ENCODE data around the gene PTAFR. TPM values are rescaled to one million over a fixed set of nuclear protein-coding genes. Genes with fewer than 3 reads are reported as not detected.

Gene PTAFR
- total and polyA plus RNA-seq, 7 experiments from 2014 or later = 0.31 to 21.2 (median 1.2) TPM

- Mint-ChIP-seq H3K4me1 (peaks cover 0 to 14% (median 3%) of the 10 kb centered on the region in 7 donors), H3K4me3 (no peak overlapping the region), H3K27me3 (peaks cover 5 to 64% (median 10%) of the 10 kb centered on the region in 5 donors), H3K36me3 (peaks cover 0 to 12% (median 4%) of the 10 kb centered on the region in 5 donors), H3K9me3 (peaks cover 0 to under 1% (median 0%) of the 10 kb centered on the region in 11 donors), H3K27ac (no peak overlapping the region)
- ATAC-seq (no peak), DNase-seq (no peak)
- H3K36me3 ChIP-seq (ENCODE audit: control insufficient read depth in 2 of 3, insufficient read depth in 3 of 3, low read length in 3 of 3) = no peaks in the 10 kb centered on the region
- POLR2A ChIA-PET = interaction anchor here (1.0 kb wide), 1 partner anchor 31 kb away, joined by 5 read pairs; no protein-coding TSS in a partner anchor
- H3K27me3 ChIP-seq (ENCODE audit: control insufficient read depth in 2 of 2, insufficient read depth in 2 of 2, low read length in 2 of 2) = no peaks in the 10 kb centered on the region
- CTCF ChIA-PET = no interaction called here
- H3K4me1 ChIP-seq (ENCODE audit: control insufficient read depth in 2 of 2, insufficient read depth in 2 of 2, low read length in 2 of 2) = no peaks in the 10 kb centered on the region
- no peak overlapping the region for H3K4me3 ChIP-seq (ENCODE audit: low read length)
- no peak overlapping the region for H3K27ac ChIP-seq (ENCODE audit: low read depth, low read length)
- H3K9me3 ChIP-seq (ENCODE audit: control insufficient read depth in 2 of 3, low read length in 3 of 3) = no peaks in the 10 kb centered on the region
- intact Hi-C loops (cut with micrococcal nuclease) = no loop called here
These were observed 15.7 kb downstream of the PTAFR start for GRCh38 chr1:28160782-28161266.

- no peaks in the 10 kb centered on the region for H3K9me3 Mint-ChIP-seq
- no peak for DNase-seq
- Histone ChIP-seq H3K27me3 (ENCODE audit: control insufficient read depth in 2 of 2, insufficient read depth in 2 of 2, low read length in 2 of 2) (no peaks in the 10 kb centered on the region), H3K4me1 (ENCODE audit: control insufficient read depth in 2 of 2, insufficient read depth in 2 of 2, low read length in 2 of 2) (no peaks in the 10 kb centered on the region), H3K4me3 (ENCODE audit: low read length) (no peak overlapping the region), H3K9me3 (ENCODE audit: control insufficient read depth in 2 of 3, low read length in 3 of 3) (no peaks in the 10 kb centered on the region), H3K27ac (ENCODE audit: low read depth, low read length) (no peak overlapping the region), H3K36me3 (ENCODE audit: control insufficient read depth in 2 of 3, insufficient read depth in 3 of 3, low read length in 3 of 3) (no peaks in the 10 kb centered on the region)
- ChIA-PET CTCF (no interaction called here), POLR2A (interaction anchor here (1.0 kb wide), 1 partner anchor 30 kb away, joined by 5 read pairs; no protein-coding TSS in a partner anchor)
- peaks cover 5 to 67% (median 10%) of the 10 kb centered on the region in 5 donors for H3K27me3 Mint-ChIP-seq
- ATAC-seq = no peak
- H3K4me3 Mint-ChIP-seq = no peak overlapping the region
- H3K4me1 Mint-ChIP-seq = peaks cover 0 to 18% (median 3%) of the 10 kb centered on the region in 7 donors
- no peak overlapping the region for H3K27ac Mint-ChIP-seq
- intact Hi-C loops (cut with micrococcal nuclease) = no loop called here
- peaks cover 0 to 12% (median 4%) of the 10 kb centered on the region in 5 donors for H3K36me3 Mint-ChIP-seq
These were observed 16.8 kb downstream of the PTAFR start for GRCh38 chr1:28159680-28160079.

- peaks cover 0 to 18% (median 5%) of the 10 kb centered on the region in 7 donors for H3K4me1 Mint-ChIP-seq
- no peak overlapping the region for H3K27ac Mint-ChIP-seq
- Histone ChIP-seq H3K27ac (ENCODE audit: low read depth, low read length) (no peak overlapping the region), H3K4me3 (ENCODE audit: low read length) (no peak overlapping the region), H3K4me1 (ENCODE audit: control insufficient read depth in 2 of 2, insufficient read depth in 2 of 2, low read length in 2 of 2) (no peaks in the 10 kb centered on the region), H3K27me3 (ENCODE audit: control insufficient read depth in 2 of 2, insufficient read depth in 2 of 2, low read length in 2 of 2) (no peaks in the 10 kb centered on the region), H3K36me3 (ENCODE audit: control insufficient read depth in 2 of 3, insufficient read depth in 3 of 3, low read length in 3 of 3) (no peaks in the 10 kb centered on the region), H3K9me3 (ENCODE audit: control insufficient read depth in 2 of 3, low read length in 3 of 3) (no peaks in the 10 kb centered on the region)
- H3K27me3 Mint-ChIP-seq = peaks cover 5 to 65% (median 10%) of the 10 kb centered on the region in 5 donors
- peaks cover 0 to 12% (median 4%) of the 10 kb centered on the region in 5 donors for H3K36me3 Mint-ChIP-seq
- DNase-seq (no peak), ATAC-seq (no peak)
- CTCF ChIA-PET = no interaction called here
- H3K4me3 Mint-ChIP-seq = no peak overlapping the region
- intact Hi-C loops (cut with micrococcal nuclease) = no loop called here
- H3K9me3 Mint-ChIP-seq = no peaks in the 10 kb centered on the region
- POLR2A ChIA-PET = no interaction called here
These were observed 17.2 kb downstream of the PTAFR start for GRCh38 chr1:28159243-28159642.

- intact Hi-C loops (cut with micrococcal nuclease) = no loop called here
These were observed 18.6 kb downstream of the PTAFR start for GRCh38 chr1:28157894-28158293.

GRCh38 chr1:28156821-28157220, 19.7 kb downstream of the PTAFR start:
- Histone ChIP-seq H3K27ac (ENCODE audit: low read depth, low read length) (no peak overlapping the region), H3K27me3 (ENCODE audit: control insufficient read depth in 2 of 2, insufficient read depth in 2 of 2, low read length in 2 of 2) (no peaks in the 10 kb centered on the region), H3K9me3 (ENCODE audit: control insufficient read depth in 2 of 3, low read length in 3 of 3) (no peaks in the 10 kb centered on the region), H3K4me3 (ENCODE audit: low read length) (no peak overlapping the region), H3K36me3 (ENCODE audit: control insufficient read depth in 2 of 3, insufficient read depth in 3 of 3, low read length in 3 of 3) (no peaks in the 10 kb centered on the region), H3K4me1 (ENCODE audit: control insufficient read depth in 2 of 2, insufficient read depth in 2 of 2, low read length in 2 of 2) (no peaks in the 10 kb centered on the region)
- ATAC-seq (peak; percentile 40), DNase-seq (no peak)
- Mint-ChIP-seq H3K4me3 (no peak overlapping the region), H3K4me1 (peaks cover 0 to 17% (median 3%) of the 10 kb centered on the region in 7 donors), H3K27me3 (peaks cover 0 to 56% (median 3%) of the 10 kb centered on the region in 5 donors), H3K27ac (no peak overlapping the region), H3K9me3 (no peaks in the 10 kb centered on the region), H3K36me3 (peaks cover 0 to 12% (median 5%) of the 10 kb centered on the region in 5 donors)
- CTCF ChIA-PET = no interaction called here
- intact Hi-C loops (cut with micrococcal nuclease) = no loop called here
- POLR2A ChIA-PET = no interaction called here

More at GRCh38 chr1:28157894-28158293, 18.6 kb downstream of the PTAFR start:
- Histone ChIP-seq H3K36me3 (ENCODE audit: control insufficient read depth in 2 of 3, insufficient read depth in 3 of 3, low read length in 3 of 3) (no peaks in the 10 kb centered on the region), H3K27ac (ENCODE audit: low read depth, low read length) (no peak overlapping the region), H3K9me3 (ENCODE audit: control insufficient read depth in 2 of 3, low read length in 3 of 3) (no peaks in the 10 kb centered on the region), H3K27me3 (ENCODE audit: control insufficient read depth in 2 of 2, insufficient read depth in 2 of 2, low read length in 2 of 2) (no peaks in the 10 kb centered on the region), H3K4me1 (ENCODE audit: control insufficient read depth in 2 of 2, insufficient read depth in 2 of 2, low read length in 2 of 2) (no peaks in the 10 kb centered on the region), H3K4me3 (ENCODE audit: low read length) (no peak overlapping the region)
- ChIA-PET POLR2A (interaction anchor here (0.6 kb wide), 1 partner anchor 25 kb away, joined by 3 read pairs; no protein-coding TSS in a partner anchor), CTCF (interaction anchor here (0.5 kb wide), 1 partner anchor 1122 kb away, joined by 3 read pairs; no protein-coding TSS in a partner anchor)
- ATAC-seq (no peak), DNase-seq (no peak)
- Mint-ChIP-seq H3K9me3 (no peaks in the 10 kb centered on the region), H3K27me3 (peaks cover 2 to 59% (median 7%) of the 10 kb centered on the region in 5 donors), H3K4me1 (peaks cover 0 to 20% (median 5%) of the 10 kb centered on the region in 7 donors), H3K36me3 (peaks cover 0 to 12% (median 4%) of the 10 kb centered on the region in 5 donors), H3K27ac (no peak overlapping the region), H3K4me3 (no peak overlapping the region)

GRCh38 chr1:28155628-28156027, 20.9 kb downstream of the PTAFR start:
- H3K27ac Mint-ChIP-seq = no peak overlapping the region
- no peak for DNase-seq
- H3K27me3 Mint-ChIP-seq = peaks cover 0 to 51% (median 0%) of the 10 kb centered on the region in 5 donors
- ChIA-PET CTCF (no interaction called here), POLR2A (no interaction called here)
- no peak for ATAC-seq
- Histone ChIP-seq H3K4me1 (ENCODE audit: control insufficient read depth in 2 of 2, insufficient read depth in 2 of 2, low read length in 2 of 2) (no peaks in the 10 kb centered on the region), H3K36me3 (ENCODE audit: control insufficient read depth in 2 of 3, insufficient read depth in 3 of 3, low read length in 3 of 3) (no peaks in the 10 kb centered on the region), H3K4me3 (ENCODE audit: low read length) (no peak overlapping the region), H3K27ac (ENCODE audit: low read depth, low read length) (no peak overlapping the region), H3K9me3 (ENCODE audit: control insufficient read depth in 2 of 3, low read length in 3 of 3) (no peaks in the 10 kb centered on the region), H3K27me3 (ENCODE audit: control insufficient read depth in 2 of 2, insufficient read depth in 2 of 2, low read length in 2 of 2) (no peaks in the 10 kb centered on the region)
- H3K4me3 Mint-ChIP-seq = no peak overlapping the region
- H3K36me3 Mint-ChIP-seq = peaks cover 0 to 9% (median 7%) of the 10 kb centered on the region in 5 donors
- intact Hi-C loops (cut with micrococcal nuclease) = no loop called here
- H3K9me3 Mint-ChIP-seq = peaks cover 0 to 2% (median 0%) of the 10 kb centered on the region in 11 donors
- H3K4me1 Mint-ChIP-seq = peaks cover 0 to 13% (median 3%) of the 10 kb centered on the region in 7 donors

Data from naive thymus-derived CD4-positive, alpha-beta T cell (primary cell).